Loucy (cell line): ENCODE data around the gene LAMB4.

Experiments used
- CTCF ChIP-seq: fragments of 200-600 bp; sonication (generic); conservative IDR thresholded peaks from 2 replicates; pipeline ENCODE4 v1.5.1; 2014; ENCODE audit warnings: mild to moderate bottlenecking, antibody characterized with exemption, low read length
- EZH2phosphoT487 ChIP-seq: fragments of 200-600 bp; IDR thresholded peaks from 2 replicates; pipeline ENCODE4 v1.6.1; 2018; ENCODE audit warnings: antibody characterized with exemption, mild to moderate bottlenecking, moderate library complexity, borderline replicate concordance

DNA sequence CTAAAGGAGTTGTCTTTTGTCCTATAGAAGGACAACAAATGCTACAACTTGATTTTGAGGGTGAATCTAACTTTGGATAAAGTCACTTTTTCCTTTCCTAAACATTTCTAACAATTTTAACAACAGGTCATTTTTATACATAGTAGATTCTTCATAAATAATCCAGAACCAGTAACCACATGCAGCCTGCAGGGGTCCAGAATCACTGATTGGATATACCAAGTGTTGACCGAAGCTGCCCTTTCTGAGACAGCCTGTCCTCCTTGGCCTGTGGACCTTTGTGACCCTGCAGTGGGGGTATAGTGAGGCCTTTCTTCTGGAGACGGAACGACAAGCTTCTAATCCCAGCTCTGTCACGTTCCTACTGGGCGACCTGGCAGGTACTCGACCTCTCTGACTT lies 34.8 kb upstream of the LAMB4 start:
- TF ChIP-seq CTCF (no peak; the same call in 1 of the 2 replicates), EZH2phosphoT487 (no peak)
